GM12878 (cell line): ENCODE measurements around the gene EIF1AD. TPM values are rescaled to one million over a fixed set of nuclear protein-coding genes. Genes with fewer than 3 reads are reported as not detected.

Experiments used
- ATAC-seq: fragments of 200-7000 bp; cut with Tn5 transposase; 3 replicates; pipeline ENCODE4 v1.9.1; 2020; ENCODE audit warnings: mild to moderate bottlenecking, moderate library complexity
- BruUV-seq: library from RNA; stranded (reverse); fragments of 400-500 nt; replicated peaks from 2 replicates; lab custom pipeline; 2021; lab: Mats Ljungman, UMichigan
- CTCF ChIA-PET: fragments of 300-600 bp; sonication (Branson Sonifier 250); formaldehyde crosslinking; extraction: SDS; loops from one replicate; lab custom pipeline; 2021; ENCODE audit warnings: inconsistent platforms; lab: Yijun Ruan, JAX
- POLR2A ChIA-PET: fragments of 350-600 bp; formaldehyde crosslinking; extraction: SDS; loops from one replicate; lab custom pipeline; 2021; ENCODE audit warnings: inconsistent platforms; lab: Charles Lee
- RAD21 ChIA-PET: fragments of 300-600 bp; sonication (Branson Sonifier 250); formaldehyde crosslinking; loops from one replicate; lab custom pipeline; 2023; ENCODE audit warnings: antibody characterized with exemption; ENCODE audit not compliant: unreplicated experiment; lab: Charles Lee
- SMC1A ChIA-PET: fragments of 300-600 bp; sonication (Branson Sonifier 250); formaldehyde crosslinking; loops from one replicate; lab custom pipeline; 2023; ENCODE audit not compliant: unreplicated experiment, uncharacterized antibody; lab: Charles Lee
- DNase-seq: peaks from one replicate; pipeline ENCODE4 v3.0.0-alpha.2; 2011; ENCODE audit warnings: low read depth, low spot score
- FAIRE-seq: peaks from 3 replicates; lab custom pipeline; 2011; peaks lifted over from hg19 to GRCh38; lab: Jason Lieb, UNC
- H2AFZ ChIP-seq: 2 replicates; pipeline ENCODE4 v1.6.0; 2011; ENCODE audit warnings: low read depth, low read length, control low read depth; ENCODE audit not compliant: control insufficient read depth
- H3K27ac ChIP-seq: 2 replicates; pipeline ENCODE4 v1.5.1; 2011; ENCODE audit warnings: control low read depth; ENCODE audit not compliant: control insufficient read depth, insufficient read depth
- H3K27me3 ChIP-seq, 2 experiments: replicated peaks in 1 of 2; 2 replicates each; pipeline versions ENCODE4 v1.6.0 to v1.6.1; 2011; ENCODE audit warnings: low read length in 1 of 2; ENCODE audit not compliant: control insufficient read depth in 2 of 2, insufficient read depth in 2 of 2
- H3K36me3 ChIP-seq, 2 experiments: 2 replicates each; pipeline ENCODE4 v1.5.1; 2011; ENCODE audit warnings: low read length in 1 of 2; ENCODE audit not compliant: control insufficient read depth in 2 of 2, insufficient read depth in 2 of 2
- H3K4me1 ChIP-seq: 2 replicates; pipeline ENCODE4 v1.6.1; 2011; ENCODE audit warnings: mild to moderate bottlenecking, low read length, moderate library complexity, mixed read lengths; ENCODE audit not compliant: control insufficient read depth, insufficient read depth
- H3K4me2 ChIP-seq: 2 replicates; pipeline ENCODE4 v1.6.0; 2011; ENCODE audit warnings: control low read depth; ENCODE audit not compliant: control insufficient read depth, insufficient read depth
- H3K4me3 ChIP-seq: fragments of 200-600 bp; sonication (generic); 2 replicates; pipeline ENCODE4 v1.5.1; 2016
- H3K79me2 ChIP-seq: 2 replicates; pipeline ENCODE4 v1.6.0; 2011; ENCODE audit warnings: low read length; ENCODE audit not compliant: control insufficient read depth, insufficient read depth
- H3K9ac ChIP-seq: 2 replicates; pipeline ENCODE4 v1.8.0; 2011; ENCODE audit warnings: low read length, control low read depth, mixed read lengths; ENCODE audit not compliant: control insufficient read depth, insufficient read depth
- H3K9me3 ChIP-seq: replicated peaks from 3 replicates; pipeline ENCODE4 v1.5.1; 2011; ENCODE audit warnings: mild to moderate bottlenecking, low read length; ENCODE audit not compliant: control insufficient read depth, insufficient read depth
- H4K20me1 ChIP-seq: 2 replicates; pipeline ENCODE4 v1.6.0; 2011; ENCODE audit not compliant: control insufficient read depth, insufficient read depth
- EP300 ChIP-seq, 2 experiments: fragments of 150-350 bp in 1 of 2; IDR thresholded peaks; 2 replicates each; pipeline ENCODE4 v1.6.1; 2011 to 2012; ENCODE audit warnings: low read depth in 2 of 2, low read length in 2 of 2, borderline replicate concordance in 1 of 2, improper control_type of control experiment in 1 of 2, inconsistent platforms in 1 of 2; ENCODE audit not compliant: control insufficient read depth in 1 of 2
- ESRRA ChIP-seq: IDR thresholded peaks from 2 replicates; pipeline ENCODE4 v1.6.1; 2012; ENCODE audit warnings: mild to moderate bottlenecking, low read length, improper control_type of control experiment
- HCFC1 ChIP-seq: fragments of 150-350 bp; IDR thresholded peaks from 2 replicates; pipeline ENCODE4 v1.6.1; 2014; ENCODE audit warnings: low read length
- KLF5 ChIP-seq: fragments of 450-650 bp; IDR thresholded peaks from 2 replicates; pipeline ENCODE4 v1.6.1; 2014; ENCODE audit warnings: mild to moderate bottlenecking; ENCODE audit not compliant: partially characterized antibody
- LARP7 ChIP-seq: fragments of 450-650 bp; IDR thresholded peaks from 2 replicates; pipeline ENCODE4 v1.6.1; 2017; ENCODE audit warnings: mild to moderate bottlenecking
- NFYB ChIP-seq: IDR thresholded peaks from 2 replicates; pipeline ENCODE4 v1.6.1; 2011; ENCODE audit warnings: low read depth, mild to moderate bottlenecking, low read length, improper control_type of control experiment, moderate library complexity; ENCODE audit not compliant: insufficient read depth
- PML ChIP-seq: IDR thresholded peaks from 2 replicates; pipeline ENCODE4 v1.6.1; 2012; ENCODE audit warnings: low read length, inconsistent platforms
- SRF ChIP-seq, 2 experiments: IDR thresholded peaks; 2 replicates each; pipeline ENCODE4 v1.6.1; 2011; ENCODE audit warnings: low read depth in 2 of 2, low read length in 2 of 2, mild to moderate bottlenecking in 1 of 2, moderate library complexity in 1 of 2
- ZBED1 ChIP-seq: IDR thresholded peaks from 2 replicates; pipeline ENCODE4 v1.6.1; 2016; ENCODE audit warnings: borderline replicate concordance
- ZZZ3 ChIP-seq: IDR thresholded peaks from 2 replicates; pipeline ENCODE4 v1.6.1; 2011; ENCODE audit warnings: low read depth; ENCODE audit not compliant: control insufficient read depth, insufficient read length
- WGBS: methylation state at CpG from one replicate; pipeline ENCODE4 v1.1.6; 2016; ENCODE audit warnings: low lambda C conversion rate; ENCODE audit not compliant: insufficient replicate concordance, insufficient coverage; ENCODE audit errors: missing lambda C conversion rate; 5-methylcytosine and 5-hydroxymethylcytosine counted together
- in situ Hi-C: fragments of 300-500 bp; cut with MboI; formaldehyde crosslinking; loops from 9 replicates; pipeline ENCODE4 v1.14.3; 2018; ENCODE audit warnings: mixed read lengths
- intact Hi-C: fragments of 100-400 bp; cut with micrococcal nuclease; formaldehyde crosslinking; loops from one replicate; pipeline ENCODE4 v1.14.2; 2022; ENCODE audit not compliant: unreplicated experiment
- polyA plus RNA-seq, 11 experiments: library from polyadenylated mRNA; depleted of rRNA in 4 of 11; unstranded in 6 of 11; stranded (reverse) in 5 of 11; fragments of >200 nt; fragmentation: Nextera tagmentation in 4 of 11; fragmentation: Illumina TruSeq in 1 of 11; extraction: Ambion mirVana in 4 of 11; extraction: Trizol in 1 of 11; gene quantifications; 1 replicate in 1 of 11; 2 replicates in 10 of 11; pipeline versions ENCODE4 v1.2.1 to v1.2.3, GENCODE V29; 2011 to 2016; ENCODE audit warnings: inconsistent platforms in 2 of 11, missing spikeins in 2 of 11, low read depth in 1 of 11
- total RNA-seq, 4 experiments: library from RNA; depleted of rRNA in 3 of 4; stranded (reverse); fragments of >200 nt in 3 of 4; fragmentation: Illumina TruSeq in 1 of 4; extraction: Trizol in 1 of 4; gene quantifications; 2 replicates each; pipeline versions ENCODE4 v1.2.1 to v1.2.3, GENCODE V29; 2013 to 2021
- TF ChIP-seq, protein P1 (sequence below): IDR thresholded peaks from 2 replicates; pipeline ENCODE4 v1.6.1; 2012; ENCODE audit warnings: low read depth, low read length, improper control_type of control experiment
- TF ChIP-seq, protein P2 (sequence below): IDR thresholded peaks from 2 replicates; pipeline ENCODE4 v1.6.1; 2012; ENCODE audit warnings: low read length, inconsistent platforms
- TF ChIP-seq, protein P3 (sequence below): IDR thresholded peaks from 2 replicates; pipeline ENCODE4 v1.6.1; 2012; ENCODE audit warnings: improper control_type of control experiment, low read depth, low read length; ENCODE audit not compliant: insufficient replicate concordance
- TF ChIP-seq, protein P4 (sequence below): fragments of 450-650 bp; IDR thresholded peaks from 2 replicates; pipeline ENCODE4 v1.6.1; 2016; ENCODE audit warnings: mild to moderate bottlenecking
- TF ChIP-seq, protein P5 (sequence below): IDR thresholded peaks from 2 replicates; pipeline ENCODE4 v1.6.1; 2011; ENCODE audit warnings: borderline replicate concordance, low read depth, mild to moderate bottlenecking, moderate library complexity, low read length; ENCODE audit not compliant: insufficient read depth, poor library complexity, severe bottlenecking

EIF1AD gene
- total and polyA plus RNA-seq, 10 of the 15 experiments (the other 5 are each of a cell fraction or from before 2014, with no cell fraction given) = 31.6 to 56.8 (median 39.5) TPM

DNA sequence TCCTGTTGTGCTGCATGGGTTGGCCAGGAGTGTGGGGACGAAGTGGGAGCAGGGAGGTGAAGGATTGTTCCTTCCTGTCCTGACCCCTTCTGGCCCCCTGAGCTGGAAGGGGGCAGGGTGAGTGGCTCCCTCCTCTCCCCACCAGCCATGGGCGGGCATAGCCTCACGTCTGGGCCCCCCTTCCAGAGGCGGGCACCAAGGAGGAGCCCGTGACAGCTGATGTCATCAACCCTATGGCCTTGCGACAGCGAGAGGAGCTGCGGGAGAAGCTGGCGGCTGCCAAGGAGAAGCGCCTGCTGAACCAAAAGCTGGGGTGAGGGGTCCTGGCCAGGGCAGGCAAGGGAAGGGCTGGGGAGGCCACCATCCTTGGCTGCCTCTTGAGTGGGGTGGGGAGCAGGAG lies 37.1 kb downstream of the EIF1AD start:
- 84% methylated on average over 10 of the region's 10 CpGs for WGBS
- TF ChIP-seq SRF (IDR thresholded peaks at IDR 0.05; ENCODE audit: low read depth in 2 of 2, low read length in 2 of 2) (no peak), LARP7 (no peak), ESRRA (no peak), PML (no peak), HCFC1 (no peak), EP300 (IDR thresholded peaks at IDR 0.05; ENCODE audit: borderline replicate concordance in 1 of 2, control insufficient read depth in 1 of 2, low read depth in 2 of 2, low read length in 2 of 2) (no peak), ZZZ3 (no peak), NFYB (no peak), KLF5 (no peak), ZBED1 (no peak)
- TF ChIP-seq, protein P1, sequence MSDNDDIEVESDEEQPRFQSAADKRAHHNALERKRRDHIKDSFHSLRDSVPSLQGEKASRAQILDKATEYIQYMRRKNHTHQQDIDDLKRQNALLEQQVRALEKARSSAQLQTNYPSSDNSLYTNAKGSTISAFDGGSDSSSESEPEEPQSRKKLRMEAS = no peak
- TF ChIP-seq, protein P2, sequence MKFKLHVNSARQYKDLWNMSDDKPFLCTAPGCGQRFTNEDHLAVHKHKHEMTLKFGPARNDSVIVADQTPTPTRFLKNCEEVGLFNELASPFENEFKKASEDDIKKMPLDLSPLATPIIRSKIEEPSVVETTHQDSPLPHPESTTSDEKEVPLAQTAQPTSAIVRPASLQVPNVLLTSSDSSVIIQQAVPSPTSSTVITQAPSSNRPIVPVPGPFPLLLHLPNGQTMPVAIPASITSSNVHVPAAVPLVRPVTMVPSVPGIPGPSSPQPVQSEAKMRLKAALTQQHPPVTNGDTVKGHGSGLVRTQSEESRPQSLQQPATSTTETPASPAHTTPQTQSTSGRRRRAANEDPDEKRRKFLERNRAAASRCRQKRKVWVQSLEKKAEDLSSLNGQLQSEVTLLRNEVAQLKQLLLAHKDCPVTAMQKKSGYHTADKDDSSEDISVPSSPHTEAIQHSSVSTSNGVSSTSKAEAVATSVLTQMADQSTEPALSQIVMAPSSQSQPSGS = no peak
- TF ChIP-seq, protein P3, sequence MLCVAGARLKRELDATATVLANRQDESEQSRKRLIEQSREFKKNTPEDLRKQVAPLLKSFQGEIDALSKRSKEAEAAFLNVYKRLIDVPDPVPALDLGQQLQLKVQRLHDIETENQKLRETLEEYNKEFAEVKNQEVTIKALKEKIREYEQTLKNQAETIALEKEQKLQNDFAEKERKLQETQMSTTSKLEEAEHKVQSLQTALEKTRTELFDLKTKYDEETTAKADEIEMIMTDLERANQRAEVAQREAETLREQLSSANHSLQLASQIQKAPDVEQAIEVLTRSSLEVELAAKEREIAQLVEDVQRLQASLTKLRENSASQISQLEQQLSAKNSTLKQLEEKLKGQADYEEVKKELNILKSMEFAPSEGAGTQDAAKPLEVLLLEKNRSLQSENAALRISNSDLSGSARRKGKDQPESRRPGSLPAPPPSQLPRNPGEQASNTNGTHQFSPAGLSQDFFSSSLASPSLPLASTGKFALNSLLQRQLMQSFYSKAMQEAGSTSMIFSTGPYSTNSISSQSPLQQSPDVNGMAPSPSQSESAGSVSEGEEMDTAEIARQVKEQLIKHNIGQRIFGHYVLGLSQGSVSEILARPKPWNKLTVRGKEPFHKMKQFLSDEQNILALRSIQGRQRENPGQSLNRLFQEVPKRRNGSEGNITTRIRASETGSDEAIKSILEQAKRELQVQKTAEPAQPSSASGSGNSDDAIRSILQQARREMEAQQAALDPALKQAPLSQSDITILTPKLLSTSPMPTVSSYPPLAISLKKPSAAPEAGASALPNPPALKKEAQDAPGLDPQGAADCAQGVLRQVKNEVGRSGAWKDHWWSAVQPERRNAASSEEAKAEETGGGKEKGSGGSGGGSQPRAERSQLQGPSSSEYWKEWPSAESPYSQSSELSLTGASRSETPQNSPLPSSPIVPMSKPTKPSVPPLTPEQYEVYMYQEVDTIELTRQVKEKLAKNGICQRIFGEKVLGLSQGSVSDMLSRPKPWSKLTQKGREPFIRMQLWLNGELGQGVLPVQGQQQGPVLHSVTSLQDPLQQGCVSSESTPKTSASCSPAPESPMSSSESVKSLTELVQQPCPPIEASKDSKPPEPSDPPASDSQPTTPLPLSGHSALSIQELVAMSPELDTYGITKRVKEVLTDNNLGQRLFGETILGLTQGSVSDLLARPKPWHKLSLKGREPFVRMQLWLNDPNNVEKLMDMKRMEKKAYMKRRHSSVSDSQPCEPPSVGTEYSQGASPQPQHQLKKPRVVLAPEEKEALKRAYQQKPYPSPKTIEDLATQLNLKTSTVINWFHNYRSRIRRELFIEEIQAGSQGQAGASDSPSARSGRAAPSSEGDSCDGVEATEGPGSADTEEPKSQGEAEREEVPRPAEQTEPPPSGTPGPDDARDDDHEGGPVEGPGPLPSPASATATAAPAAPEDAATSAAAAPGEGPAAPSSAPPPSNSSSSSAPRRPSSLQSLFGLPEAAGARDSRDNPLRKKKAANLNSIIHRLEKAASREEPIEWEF = no peak
- TF ChIP-seq, protein P4, sequence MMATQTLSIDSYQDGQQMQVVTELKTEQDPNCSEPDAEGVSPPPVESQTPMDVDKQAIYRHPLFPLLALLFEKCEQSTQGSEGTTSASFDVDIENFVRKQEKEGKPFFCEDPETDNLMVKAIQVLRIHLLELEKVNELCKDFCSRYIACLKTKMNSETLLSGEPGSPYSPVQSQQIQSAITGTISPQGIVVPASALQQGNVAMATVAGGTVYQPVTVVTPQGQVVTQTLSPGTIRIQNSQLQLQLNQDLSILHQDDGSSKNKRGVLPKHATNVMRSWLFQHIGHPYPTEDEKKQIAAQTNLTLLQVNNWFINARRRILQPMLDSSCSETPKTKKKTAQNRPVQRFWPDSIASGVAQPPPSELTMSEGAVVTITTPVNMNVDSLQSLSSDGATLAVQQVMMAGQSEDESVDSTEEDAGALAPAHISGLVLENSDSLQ = no peak
- TF ChIP-seq, protein P5, sequence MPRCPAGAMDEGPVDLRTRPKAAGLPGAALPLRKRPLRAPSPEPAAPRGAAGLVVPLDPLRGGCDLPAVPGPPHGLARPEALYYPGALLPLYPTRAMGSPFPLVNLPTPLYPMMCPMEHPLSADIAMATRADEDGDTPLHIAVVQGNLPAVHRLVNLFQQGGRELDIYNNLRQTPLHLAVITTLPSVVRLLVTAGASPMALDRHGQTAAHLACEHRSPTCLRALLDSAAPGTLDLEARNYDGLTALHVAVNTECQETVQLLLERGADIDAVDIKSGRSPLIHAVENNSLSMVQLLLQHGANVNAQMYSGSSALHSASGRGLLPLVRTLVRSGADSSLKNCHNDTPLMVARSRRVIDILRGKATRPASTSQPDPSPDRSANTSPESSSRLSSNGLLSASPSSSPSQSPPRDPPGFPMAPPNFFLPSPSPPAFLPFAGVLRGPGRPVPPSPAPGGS = no peak

More for the DNA sequence above, 37.1 kb downstream of the EIF1AD start:
- POLR2A ChIA-PET = no interaction called here
- H3K79me2 ChIP-seq = peaks cover 32% of the 10 kb centered on the region
- DNase-seq = no peak
- BruUV-seq = no TSS peak
- CTCF ChIA-PET = interaction anchor here (1.0 kb wide), 1 partner anchor 79 kb away, joined by 3 read pairs; no protein-coding TSS in a partner anchor
- no peak overlapping the region for H3K4me3 ChIP-seq
- FAIRE-seq = no peak
- H3K27ac ChIP-seq = no peak overlapping the region
- H3K4me2 ChIP-seq = no peak overlapping the region
- intact Hi-C loops (no loop called here), in situ Hi-C loops (no loop called here)
- H2AFZ ChIP-seq = no peak overlapping the region
- no peaks in the 10 kb centered on the region for H3K9me3 ChIP-seq
- H4K20me1 ChIP-seq = no peaks in the 10 kb centered on the region; the same call in 1 of the 2 replicates
- H3K4me1 ChIP-seq = peaks cover 3% of the 10 kb centered on the region; the same call in 1 of the 2 replicates
- H3K27me3 ChIP-seq = no peaks in the 10 kb centered on the region
- H3K36me3 ChIP-seq = peaks cover 32 to 33% of the 10 kb centered on the region in 2 experiments; a peak in 3 of 4 replicates
- ATAC-seq = no peak
- SMC1A ChIA-PET = interaction anchor here (1.2 kb wide), 1 partner anchor 79 kb away, joined by 3 read pairs; no protein-coding TSS in a partner anchor
- RAD21 ChIA-PET = no interaction called here
- no peak overlapping the region for H3K9ac ChIP-seq
